22Rv1 (cell line): ENCODE results near the gene NME7.

ENCODE experiments used
- CTCF ChIP-seq: fragments of 450-650 bp; IDR thresholded peaks from 2 replicates; pipeline ENCODE4 v1.5.1; 2017; ENCODE audit warnings: mild to moderate bottlenecking
- ZFX ChIP-seq: fragments of 450-650 bp; IDR thresholded peaks from 2 replicates; pipeline ENCODE4 v1.6.1; 2017; ENCODE audit warnings: antibody characterized with exemption, borderline replicate concordance

- TF ChIP-seq CTCF (no peak), ZFX (no peak)
These were observed at the start of gene NME7, which contains the start of gene BLZF1 for GRCh38 chr1:169367686-169368405.
